RWPE2 (cell line): ENCODE results near the gene KATNB1.

Experiments
- ATAC-seq: fragments of 200-7000 bp; cut with Tn5 transposase; 3 replicates; pipeline ENCODE4 v1.9.1; 2021; ENCODE audit warnings: low read depth
- DNase-seq: peaks from one replicate; pipeline ENCODE4 v3.0.0-alpha.2; 2020; ENCODE audit warnings: low spot score
- H3K27ac ChIP-seq: fragments of 450-650 bp; 2 replicates; pipeline ENCODE4 v1.5.1; 2017; ENCODE audit warnings: mild to moderate bottlenecking; ENCODE audit not compliant: poor library complexity, severe bottlenecking
- H3K27me3 ChIP-seq: fragments of 250-450 bp; sonication (Bioruptor Pico); 2 replicates; pipeline ENCODE4 v1.5.1; 2021; ENCODE audit warnings: mild to moderate bottlenecking, moderate library complexity; ENCODE audit not compliant: insufficient read depth, poor library complexity, severe bottlenecking
- H3K36me3 ChIP-seq: fragments of 250-450 bp; sonication (Bioruptor Pico); 2 replicates; pipeline ENCODE4 v1.5.1; 2020; ENCODE audit warnings: low read depth, mild to moderate bottlenecking, moderate library complexity
- H3K4me1 ChIP-seq: fragments of 250-450 bp; sonication (Bioruptor Pico); 2 replicates; pipeline ENCODE4 v1.5.1; 2021; ENCODE audit warnings: mild to moderate bottlenecking, moderate library complexity; ENCODE audit not compliant: insufficient read depth, poor library complexity, severe bottlenecking
- H3K4me3 ChIP-seq: fragments of 250-450 bp; sonication (Bioruptor Pico); 2 replicates; pipeline ENCODE4 v1.5.1; 2021; ENCODE audit warnings: mild to moderate bottlenecking, moderate library complexity; ENCODE audit not compliant: severe bottlenecking
- H3K9me3 ChIP-seq: fragments of 250-450 bp; sonication (Bioruptor Pico); 2 replicates; pipeline ENCODE4 v1.5.1; 2021; ENCODE audit warnings: mild to moderate bottlenecking, moderate library complexity; ENCODE audit not compliant: severe bottlenecking
- CTCF ChIP-seq: fragments of 450-650 bp; IDR thresholded peaks from one replicate; pipeline ENCODE4 v1.5.1; 2017; ENCODE audit warnings: mild to moderate bottlenecking, moderate library complexity; ENCODE audit not compliant: poor library complexity, severe bottlenecking

The KATNB1 gene

DNA sequence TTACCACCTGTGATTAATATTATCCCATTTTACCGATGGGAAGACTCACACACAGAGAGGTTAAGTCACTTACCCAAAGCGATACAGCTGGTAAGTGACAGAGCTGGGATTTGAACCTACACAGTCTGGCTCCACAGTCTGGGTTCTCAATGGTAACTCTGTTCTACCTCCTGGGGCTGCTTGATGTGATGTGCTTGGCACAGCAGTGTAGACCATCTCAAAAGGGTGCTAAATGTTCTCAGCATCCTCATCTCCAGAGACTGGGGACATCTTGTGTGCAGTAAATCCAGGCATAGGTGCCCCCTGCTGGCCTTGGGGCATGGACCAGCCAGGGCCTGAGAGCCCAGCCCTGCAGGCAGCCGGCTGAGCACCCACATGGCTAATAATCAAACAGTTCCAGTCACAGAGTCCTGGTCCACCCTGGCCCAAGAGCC lies 15.4 kb upstream of the KATNB1 start:
- no peaks in the 10 kb centered on the region for H3K9me3 ChIP-seq
- peak; percentile 67 for TF ChIP-seq CTCF
- no peaks in the 10 kb centered on the region for H3K36me3 ChIP-seq
- no peak overlapping the region for H3K4me3 ChIP-seq
- peak; percentile 85 for ATAC-seq
- no peak overlapping the region for H3K27ac ChIP-seq
- peaks cover 3% of the 10 kb centered on the region for H3K27me3 ChIP-seq
- no peaks in the 10 kb centered on the region for H3K4me1 ChIP-seq
- DNase-seq, result no peak

GRCh38 chr16:57721356-57722209 lies 14.0 kb upstream of the KATNB1 start:
- no peaks in the 10 kb centered on the region for H3K27me3 ChIP-seq
- H3K4me1 ChIP-seq, result no peaks in the 10 kb centered on the region
- no peak overlapping the region for H3K4me3 ChIP-seq
- ATAC-seq (no peak), DNase-seq (no peak)
- H3K36me3 ChIP-seq, result no peaks in the 10 kb centered on the region
- no peak for TF ChIP-seq CTCF
- H3K27ac ChIP-seq, result no peak overlapping the region
- H3K9me3 ChIP-seq, result no peaks in the 10 kb centered on the region

GRCh38 chr16:57722210-57722499 lies 13.4 kb upstream of the KATNB1 start:
- ATAC-seq, result no peak
- Histone ChIP-seq H3K36me3 (no peaks in the 10 kb centered on the region), H3K4me1 (no peaks in the 10 kb centered on the region), H3K4me3 (no peak overlapping the region), H3K9me3 (no peaks in the 10 kb centered on the region), H3K27me3 (no peaks in the 10 kb centered on the region), H3K27ac (no peak overlapping the region)
- DNase-seq, result no peak
- TF ChIP-seq CTCF, result no peak

- TF ChIP-seq CTCF, result no peak
- H3K4me3 ChIP-seq, result no peak overlapping the region
- ATAC-seq, result no peak
These were observed 12.9 kb upstream of the KATNB1 start for GRCh38 chr16:57722651-57723050.

DNA sequence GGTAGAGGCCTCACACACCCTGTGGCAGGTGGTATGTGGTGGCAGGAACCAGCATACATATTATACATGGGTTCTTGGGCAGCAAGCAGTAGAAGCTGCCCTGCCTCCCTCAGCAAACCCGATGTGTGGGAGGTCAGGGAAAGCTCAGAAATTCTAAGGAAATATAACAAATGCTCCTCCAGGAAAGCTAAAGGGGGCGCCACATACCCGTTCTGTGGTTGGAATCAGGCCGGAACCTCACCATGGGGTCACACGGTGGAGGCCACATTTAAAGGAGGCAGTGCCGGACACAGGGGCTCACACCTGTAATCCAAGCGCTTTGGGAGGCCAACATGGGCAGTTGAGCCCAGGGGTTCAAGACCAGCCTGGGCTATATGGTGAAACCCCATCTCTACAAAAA lies 12.4 kb upstream of the KATNB1 start:
- Histone ChIP-seq H3K27me3 (no peaks in the 10 kb centered on the region), H3K36me3 (no peaks in the 10 kb centered on the region), H3K27ac (no peak overlapping the region), H3K9me3 (no peaks in the 10 kb centered on the region), H3K4me3 (no peak overlapping the region), H3K4me1 (no peaks in the 10 kb centered on the region)
- no peak for ATAC-seq
- no peak for TF ChIP-seq CTCF
- no peak for DNase-seq

More at GRCh38 chr16:57722651-57723050, 12.9 kb upstream of the KATNB1 start:
- Histone ChIP-seq H3K27ac (no peak overlapping the region), H3K9me3 (no peaks in the 10 kb centered on the region), H3K36me3 (no peaks in the 10 kb centered on the region), H3K27me3 (no peaks in the 10 kb centered on the region), H3K4me1 (no peaks in the 10 kb centered on the region)
- DNase-seq, result no peak
